Small intestine (tissue), 7 donors: ENCODE results near the gene ITPR1. TPM values are rescaled to one million over a fixed set of nuclear protein-coding genes. Genes with fewer than 3 reads are reported as not detected.

Experiments
- DNase-seq, 2 donors: peaks; one replicate each; pipeline versions ENCODE4 v3.0.0 to v3.0.0-alpha.2; 2013
- FAIRE-seq: peaks from 2 replicates; lab custom pipeline; 2012; peaks lifted over from hg19 to GRCh38; lab: Jason Lieb, UNC
- H3K27ac ChIP-seq, 3 donors: one replicate each; pipeline ENCODE4 v1.5.1; 2013; ENCODE audit warnings: low read length in 2 of 3, mild to moderate bottlenecking in 2 of 3, control low read depth in 1 of 3, inconsistent platforms in 1 of 3, low read depth in 1 of 3, moderate library complexity in 1 of 3
- H3K27me3 ChIP-seq, 3 donors: one replicate each; pipeline ENCODE4 v1.6.1; 2013; ENCODE audit warnings: low read length in 3 of 3, inconsistent platforms in 1 of 3; ENCODE audit not compliant: control insufficient read depth in 3 of 3, insufficient read depth in 3 of 3
- H3K36me3 ChIP-seq, 3 donors: one replicate each; pipeline ENCODE4 v1.6.1; 2013; ENCODE audit warnings: low read length in 3 of 3, inconsistent platforms in 1 of 3, low read depth in 1 of 3, mild to moderate bottlenecking in 1 of 3, moderate library complexity in 1 of 3; ENCODE audit not compliant: control insufficient read depth in 3 of 3, insufficient read depth in 2 of 3
- H3K4me1 ChIP-seq, 3 donors: one replicate each; pipeline ENCODE4 v1.6.1; 2013; ENCODE audit warnings: low read length in 2 of 3, inconsistent platforms in 1 of 3, low read depth in 1 of 3, mild to moderate bottlenecking in 1 of 3, moderate library complexity in 1 of 3; ENCODE audit not compliant: control insufficient read depth in 3 of 3, insufficient read depth in 2 of 3
- H3K4me3 ChIP-seq, 3 donors: one replicate each; pipeline ENCODE4 v1.5.1; 2013; ENCODE audit warnings: low read length in 3 of 3, control low read depth in 1 of 3, inconsistent platforms in 1 of 3, low read depth in 1 of 3, mild to moderate bottlenecking in 1 of 3, moderate library complexity in 1 of 3
- H3K9me3 ChIP-seq, 2 donors: one replicate each; pipeline ENCODE4 v1.6.1; 2013; ENCODE audit warnings: low read depth in 1 of 2, low read length in 1 of 2; ENCODE audit not compliant: control insufficient read depth in 2 of 2, insufficient read depth in 1 of 2
- WGBS, 3 donors: extraction: QIAGEN DNeasy Blood & Tissue Kit; methylation state at CpG; one replicate each; pipeline ENCODE4 v1.1.7; 2013; 5-methylcytosine and 5-hydroxymethylcytosine counted together
- polyA plus RNA-seq, 4 donors: library from polyadenylated mRNA; stranded (reverse) in 3 of 4; unstranded in 1 of 4; fragments of 200-250 nt in 3 of 4; fragments of 120-200 nt in 1 of 4; gene quantifications; one replicate each; pipeline versions ENCODE4 v1.2.1 to v1.2.3, GENCODE V29; 2013
- donor health status: healthy with polysubstance abuse.
- donor health status: control.
- donor health status: control.
- donor health status: Bipolar disorder and iron deficiency.
- donor health status: healthy.

The ITPR1 gene
- polyA plus RNA-seq, 4 donors, result 0.89 to 13.8 (median 5.1) TPM

DNA sequence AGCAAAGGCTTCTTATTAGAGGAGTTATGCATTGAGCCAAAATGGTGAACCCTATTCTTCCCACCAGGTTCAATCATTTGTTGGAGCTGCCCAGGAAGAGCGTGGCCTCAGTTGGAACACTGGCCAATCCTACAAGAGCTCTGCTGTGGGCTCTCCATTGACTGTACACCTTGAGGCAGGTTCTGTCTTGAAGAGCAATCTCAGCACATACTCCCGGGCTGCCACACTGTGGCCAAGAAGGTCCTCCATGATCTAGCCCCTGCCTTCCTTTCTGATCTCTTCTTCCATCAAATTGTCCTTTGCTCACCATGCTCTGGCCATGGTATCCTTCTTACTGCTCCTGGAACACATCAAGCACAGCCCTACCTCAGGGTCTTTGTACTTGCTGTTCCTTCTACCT is 20.4 kb upstream of the ITPR1 start:
- H3K27ac ChIP-seq, result no peak overlapping the region
- no peaks in the 10 kb centered on the region for H3K9me3 ChIP-seq
- H3K36me3 ChIP-seq, result no peaks in the 10 kb centered on the region
- no peak overlapping the region for H3K4me3 ChIP-seq
- no peak for FAIRE-seq
- DNase-seq, result no peak
- H3K27me3 ChIP-seq, result peaks cover 0 to 25% (median 0%) of the 10 kb centered on the region in 3 donors
- no peaks in the 10 kb centered on the region for H3K4me1 ChIP-seq
- WGBS, 3 donors, result 77 to 86% (median 84%) methylated on average over 2 of the region's 2 CpGs

DNA sequence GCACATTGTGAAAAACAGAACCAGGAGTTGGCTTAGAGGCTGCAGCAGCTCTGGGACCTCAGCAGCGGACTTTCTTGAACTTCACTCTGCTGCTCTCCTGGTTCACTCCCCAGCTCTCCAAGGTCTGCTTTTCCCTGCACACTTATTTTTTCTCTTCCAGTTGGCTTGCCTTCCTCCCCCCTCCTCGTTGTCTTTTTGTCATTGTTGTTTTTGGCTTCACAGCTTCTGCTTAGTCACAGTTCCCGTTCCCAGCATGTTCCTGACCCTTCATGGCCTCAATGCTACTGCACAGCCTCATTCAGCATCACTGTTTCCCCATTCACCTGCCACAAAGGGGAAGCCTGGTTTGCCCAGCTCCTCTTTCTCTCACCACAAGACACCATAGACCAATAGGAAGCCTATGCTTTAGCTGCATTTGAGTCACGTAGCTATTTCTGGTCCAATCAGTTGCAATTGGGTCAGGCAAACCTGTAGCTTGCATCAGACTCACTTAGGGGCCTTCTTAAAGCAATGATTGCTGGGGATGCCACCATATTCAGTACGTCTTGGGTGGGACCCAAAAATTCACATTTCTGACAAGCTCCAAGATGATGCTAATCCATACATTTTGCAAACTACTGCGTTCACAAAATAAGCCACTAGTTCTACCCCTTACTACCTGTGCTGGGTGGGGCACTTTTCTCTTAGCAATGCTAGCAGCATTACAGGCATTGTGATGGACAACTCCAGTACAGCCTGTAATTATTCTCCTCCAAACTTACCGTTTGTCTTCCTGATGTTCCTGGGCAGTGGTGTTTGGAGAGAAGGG is 18.3 kb upstream of the ITPR1 start:
- peaks cover 0 to 25% (median 0%) of the 10 kb centered on the region in 3 donors for H3K27me3 ChIP-seq
- no peak overlapping the region for H3K4me3 ChIP-seq
- no peak for DNase-seq
- no peaks in the 10 kb centered on the region for H3K9me3 ChIP-seq
- no peak overlapping the region for H3K27ac ChIP-seq
- H3K36me3 ChIP-seq, result no peaks in the 10 kb centered on the region
- FAIRE-seq, result no peak
- H3K4me1 ChIP-seq, result no peaks in the 10 kb centered on the region
- 56 to 62% (median 60%) methylated on average over 7 of the region's 7 CpGs for WGBS, 3 donors

DNA sequence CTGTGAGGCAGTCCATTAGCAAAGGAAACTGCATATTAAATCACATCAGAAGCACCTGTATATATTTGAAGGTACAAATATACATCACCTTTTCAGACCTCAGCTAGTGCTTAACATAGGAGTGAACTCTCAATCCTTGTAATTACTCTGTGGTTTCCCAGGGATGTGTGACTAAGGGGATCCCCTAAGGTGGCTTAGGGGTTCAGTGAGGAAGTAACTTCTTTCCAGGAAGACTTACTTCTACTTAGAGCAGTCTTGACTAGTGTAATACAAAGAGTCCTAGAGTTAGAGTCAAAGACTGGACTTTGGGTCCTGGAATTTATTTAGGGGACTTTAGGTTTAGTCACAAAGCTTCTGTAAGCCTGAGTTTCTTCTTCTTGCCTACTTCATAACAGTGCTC is 17.3 kb upstream of the ITPR1 start:
- no peak for DNase-seq
- Histone ChIP-seq H3K27ac (no peak overlapping the region), H3K4me1 (no peaks in the 10 kb centered on the region), H3K4me3 (no peak overlapping the region), H3K9me3 (no peaks in the 10 kb centered on the region), H3K27me3 (peaks cover 0 to 22% (median 0%) of the 10 kb centered on the region in 3 donors), H3K36me3 (no peaks in the 10 kb centered on the region)
- FAIRE-seq, result no peak

DNA sequence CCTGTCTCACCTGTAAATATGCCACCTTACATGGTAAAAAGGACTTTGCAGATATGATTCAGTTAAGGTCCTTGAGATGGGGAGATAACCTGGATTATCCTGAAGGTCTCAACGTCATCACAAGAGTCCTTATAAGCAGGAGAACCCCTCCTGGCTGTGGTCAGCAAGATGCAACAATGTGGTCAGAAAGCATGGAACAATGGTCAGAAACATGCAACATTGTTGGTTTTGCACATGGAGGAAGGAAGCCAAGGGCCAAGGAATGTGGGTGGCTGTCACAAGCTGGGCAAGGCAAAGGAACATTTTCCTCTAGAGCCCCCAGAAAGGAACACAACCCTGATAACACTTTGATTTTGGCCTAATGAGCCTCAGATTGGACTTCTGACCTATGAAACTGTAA is 16.7 kb upstream of the ITPR1 start:
- Histone ChIP-seq H3K9me3 (no peaks in the 10 kb centered on the region), H3K4me3 (no peak overlapping the region), H3K27me3 (peaks cover 0 to 21% (median 0%) of the 10 kb centered on the region in 3 donors), H3K4me1 (no peaks in the 10 kb centered on the region), H3K36me3 (no peaks in the 10 kb centered on the region), H3K27ac (no peak overlapping the region)
- FAIRE-seq (no peak), DNase-seq (no peak)
- WGBS, 3 donors, result 26 to 62% (median 44%) methylated on average over 1 of the region's 1 CpG

DNA sequence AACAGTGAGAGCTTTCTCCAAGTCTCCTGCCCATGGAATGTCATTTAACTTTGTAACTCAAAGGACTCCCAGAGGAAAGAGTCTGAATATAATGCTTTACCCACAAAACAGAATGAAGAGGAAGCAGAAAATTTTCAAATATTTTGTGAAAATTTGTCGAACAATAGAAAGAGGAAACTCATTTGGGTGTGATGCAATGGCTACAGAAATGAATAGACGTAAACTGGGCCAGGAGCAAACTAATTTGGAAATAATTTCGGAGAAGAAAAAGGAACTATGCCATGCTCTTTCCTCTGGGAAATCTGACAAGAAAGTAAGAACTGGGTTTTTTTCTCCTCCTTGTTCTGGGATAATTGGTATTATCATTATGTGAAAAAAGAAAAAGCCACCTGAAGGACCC is 14.9 kb upstream of the ITPR1 start:
- no peak overlapping the region for H3K27ac ChIP-seq
- no peaks in the 10 kb centered on the region for H3K4me1 ChIP-seq
- DNase-seq, result no peak
- H3K4me3 ChIP-seq, result no peak overlapping the region
- no peak for FAIRE-seq
- no peaks in the 10 kb centered on the region for H3K36me3 ChIP-seq
- no peaks in the 10 kb centered on the region for H3K9me3 ChIP-seq
- 62 to 75% (median 70%) methylated on average over 3 of the region's 3 CpGs for WGBS, 3 donors
- H3K27me3 ChIP-seq, result peaks cover 0 to 11% (median 0%) of the 10 kb centered on the region in 3 donors

DNA sequence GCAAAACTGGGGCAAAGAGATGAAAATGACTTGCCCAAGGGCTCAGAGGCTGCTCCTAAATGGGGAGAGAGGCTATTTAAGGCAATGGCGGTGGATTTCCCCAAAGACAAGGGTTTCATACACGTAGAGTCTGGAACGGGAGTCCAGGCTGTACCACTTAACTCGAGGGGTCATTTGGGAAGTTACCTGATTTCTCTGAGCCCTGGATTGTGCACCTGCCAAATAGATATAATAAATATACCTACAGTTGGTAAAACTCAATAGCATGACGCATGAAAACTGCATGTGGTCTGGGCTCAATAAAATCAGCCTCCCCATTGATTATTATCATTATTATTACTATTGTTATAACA is 1.3 kb upstream of the ITPR1 start:
- 12 to 30% (median 20%) methylated on average over 5 of the region's 5 CpGs for WGBS, 3 donors
- H3K27ac ChIP-seq, result no peak overlapping the region

DNA sequence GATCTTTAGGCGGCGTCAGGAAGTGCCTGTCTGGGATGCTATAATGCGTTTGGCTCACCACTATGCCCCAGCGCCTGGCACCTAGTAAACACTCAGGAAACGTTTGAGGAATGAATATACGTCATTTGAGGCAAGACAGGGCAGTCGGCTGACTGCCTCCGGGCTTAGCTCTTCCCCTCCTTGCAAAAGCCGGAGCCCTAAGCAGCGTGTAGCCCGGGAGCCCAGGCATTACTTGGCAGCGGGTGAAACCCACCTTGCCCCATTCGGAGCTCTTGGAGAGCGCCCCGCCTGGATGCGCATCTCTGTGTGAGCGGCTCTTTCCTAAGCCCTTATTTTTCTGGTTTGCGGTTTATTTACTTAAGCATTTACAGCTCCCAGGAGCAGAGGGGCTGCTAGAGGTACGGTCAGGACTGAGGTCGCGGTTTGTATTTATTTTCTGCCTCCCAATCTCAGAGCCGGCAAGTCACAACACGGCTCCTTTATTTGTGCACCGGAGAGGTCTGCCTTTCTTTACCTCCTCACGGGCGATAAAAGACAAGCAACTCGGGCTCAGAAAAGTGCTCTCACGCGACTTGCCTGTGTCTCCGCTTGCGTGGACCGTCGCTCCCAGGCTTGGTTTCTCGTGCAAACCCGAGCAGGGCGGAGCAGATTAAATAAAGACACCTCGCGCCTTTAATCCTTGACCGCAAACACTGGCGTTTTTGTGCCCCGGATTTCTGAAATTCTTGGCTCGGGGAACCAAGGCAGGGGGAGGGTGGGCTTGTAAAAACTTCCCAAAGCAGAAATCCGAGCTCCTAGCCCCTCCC is 737 bp upstream of the ITPR1 start:
- no peaks in the 10 kb centered on the region for H3K9me3 ChIP-seq
- no peaks in the 10 kb centered on the region for H3K36me3 ChIP-seq
- H3K27ac ChIP-seq, result peak overlapping the region in 2 of 3 donors; percentile 69 to 74
- DNase-seq (peak in 1 of 2 donors; percentile 62), FAIRE-seq (no peak)
- 0 to 1% (median 0%) methylated on average over 43 of the region's 43 CpGs for WGBS, 3 donors
- H3K27me3 ChIP-seq, result peaks cover 0 to 38% (median 0%) of the 10 kb centered on the region in 3 donors
- peak overlapping the region; percentile 56 to 92 (median 70) for H3K4me3 ChIP-seq
- peaks cover 6% of the 10 kb centered on the region in 3 donors for H3K4me1 ChIP-seq

More for the DNA sequence above, 1.3 kb upstream of the ITPR1 start:
- DNase-seq (no peak), FAIRE-seq (no peak)
- Histone ChIP-seq H3K9me3 (no peaks in the 10 kb centered on the region), H3K36me3 (no peaks in the 10 kb centered on the region), H3K27me3 (peaks cover 0 to 38% (median 0%) of the 10 kb centered on the region in 3 donors), H3K4me3 (peak overlapping the region in 2 of 3 donors; percentile 70 to 92), H3K4me1 (peaks cover 6% of the 10 kb centered on the region in 3 donors)
